GM23338 (cell line): Measurements from ENCODE around the gene SLC25A41. TPM values are rescaled to one million over a fixed set of nuclear protein-coding genes. Genes with fewer than 3 reads are reported as not detected.

Experiments
- ATAC-seq: fragments of 200-7000 bp; cut with Tn5 transposase; 3 replicates; pipeline ENCODE4 v1.9.1; 2020
- DNase-seq: peaks from one replicate; pipeline ENCODE4 v3.0.0-alpha.2; 2015; ENCODE audit warnings: low spot score
- H2AFZ ChIP-seq: fragments of 200-600 bp; sonication (generic); 2 replicates; pipeline ENCODE4 v1.8.0; 2016; ENCODE audit warnings: antibody characterized with exemption, mild to moderate bottlenecking, moderate library complexity
- H3F3A ChIP-seq: fragments of 200-600 bp; sonication (generic); replicated peaks from 2 replicates; pipeline ENCODE4 v1.8.0; 2017; ENCODE audit warnings: antibody characterized with exemption, mixed run types, low read depth
- H3K27ac ChIP-seq: fragments of 200-600 bp; sonication (generic); 2 replicates; pipeline ENCODE4 v1.6.1; 2016; ENCODE audit warnings: low read depth
- H3K27me3 ChIP-seq: fragments of 200-600 bp; sonication (generic); 2 replicates; pipeline ENCODE4 v1.8.0; 2016; ENCODE audit warnings: mild to moderate bottlenecking, mixed run types, moderate library complexity; ENCODE audit not compliant: insufficient read depth
- H3K36me3 ChIP-seq: fragments of 200-600 bp; sonication (generic); 2 replicates; pipeline ENCODE4 v1.8.0; 2016; ENCODE audit warnings: mild to moderate bottlenecking; ENCODE audit not compliant: insufficient read depth
- H3K4me1 ChIP-seq: fragments of 200-600 bp; sonication (generic); 2 replicates; pipeline ENCODE4 v1.8.0; 2016; ENCODE audit warnings: mild to moderate bottlenecking, moderate library complexity; ENCODE audit not compliant: insufficient read depth
- H3K4me2 ChIP-seq: fragments of 200-600 bp; sonication (generic); 2 replicates; pipeline ENCODE4 v1.7.1; 2017; ENCODE audit warnings: mixed run types
- H3K4me3 ChIP-seq: fragments of 200-600 bp; sonication (generic); 2 replicates; pipeline ENCODE4 v1.6.1; 2016; ENCODE audit warnings: mixed run types
- H3K79me2 ChIP-seq: fragments of 200-600 bp; sonication (generic); replicated peaks from 2 replicates; pipeline ENCODE4 v1.8.0; 2017; ENCODE audit warnings: mild to moderate bottlenecking; ENCODE audit not compliant: insufficient read depth
- H3K9me2 ChIP-seq: fragments of 200-600 bp; sonication (generic); 2 replicates; pipeline ENCODE4 v1.8.0; 2017; ENCODE audit not compliant: insufficient read depth
- H4K20me1 ChIP-seq: fragments of 200-600 bp; sonication (generic); replicated peaks from 2 replicates; pipeline ENCODE4 v1.8.0; 2017; ENCODE audit warnings: mild to moderate bottlenecking; ENCODE audit not compliant: insufficient read depth
- H3K27ac Mint-ChIP-seq: 2 replicates; pipeline ENCODE4 v1.8.0; 2020; ENCODE audit warnings: inconsistent platforms, mild to moderate bottlenecking, moderate library complexity, mixed read lengths
- H3K27me3 Mint-ChIP-seq: 3 replicates; pipeline ENCODE4 v1.8.0; 2022; ENCODE audit warnings: low read depth, mild to moderate bottlenecking, moderate library complexity, mixed read lengths, inconsistent platforms; ENCODE audit not compliant: insufficient read depth, poor library complexity
- H3K36me3 Mint-ChIP-seq: 3 replicates; pipeline ENCODE4 v1.8.0; 2021; ENCODE audit warnings: low read depth, mild to moderate bottlenecking, inconsistent platforms, moderate library complexity, mixed read lengths
- H3K4me1 Mint-ChIP-seq: 3 replicates; pipeline ENCODE4 v1.8.0; 2020; ENCODE audit warnings: mild to moderate bottlenecking, inconsistent platforms, mixed read lengths
- H3K4me3 Mint-ChIP-seq: 3 replicates; pipeline ENCODE4 v1.8.0; 2021; ENCODE audit warnings: moderate library complexity, mild to moderate bottlenecking, inconsistent platforms, mixed read lengths
- H3K9me3 Mint-ChIP-seq: 3 replicates; pipeline ENCODE4 v1.8.0; 2020; ENCODE audit warnings: moderate library complexity, mild to moderate bottlenecking, inconsistent platforms, mixed read lengths
- CREB1 ChIP-seq: fragments of 250-450 bp; sonication (Bioruptor Pico); IDR thresholded peaks from 2 replicates; pipeline ENCODE4 v1.5.0; 2020; ENCODE audit warnings: low read depth, mild to moderate bottlenecking, moderate library complexity
- CTCF ChIP-seq, 2 experiments: fragments of 200-600 bp in 1 of 2; sonication (generic) in 1 of 2; conservative IDR thresholded peaks; 2 replicates each; pipeline versions ENCODE4 v1.5.1 to v1.6.1; 2016 to 2017; ENCODE audit warnings: antibody characterized with exemption in 2 of 2, low read depth in 2 of 2, mild to moderate bottlenecking in 2 of 2, moderate library complexity in 1 of 2
- ETS1 ChIP-seq: IDR thresholded peaks from 2 replicates; pipeline ENCODE4 v1.6.1; 2016; ENCODE audit warnings: antibody characterized with exemption
- EZH2 ChIP-seq: fragments of 200-600 bp; sonication (generic); IDR thresholded peaks from one replicate; pipeline ENCODE4 v1.8.0; 2017; ENCODE audit warnings: antibody characterized with exemption, mild to moderate bottlenecking, low read depth; ENCODE audit not compliant: unreplicated experiment
- EZH2phosphoT487 ChIP-seq: fragments of 200-600 bp; sonication (generic); IDR thresholded peaks from one replicate; pipeline ENCODE4 v1.8.1; 2018; ENCODE audit warnings: antibody characterized with exemption; ENCODE audit not compliant: unreplicated experiment
- JUNB ChIP-seq: IDR thresholded peaks from one replicate; pipeline ENCODE4 v1.6.1; 2016; ENCODE audit warnings: antibody characterized with exemption; ENCODE audit not compliant: unreplicated experiment
- NANOG ChIP-seq: IDR thresholded peaks from 2 replicates; pipeline ENCODE4 v1.6.1; 2016; ENCODE audit warnings: antibody characterized with exemption, borderline replicate concordance
- REST ChIP-seq: IDR thresholded peaks from one replicate; pipeline ENCODE4 v1.6.1; 2018; ENCODE audit warnings: antibody characterized with exemption; ENCODE audit not compliant: unreplicated experiment
- ZNF114 ChIP-seq: fragments of 250-450 bp; sonication (Bioruptor Pico); IDR thresholded peaks from 2 replicates; pipeline ENCODE4 v1.5.0; 2020; ENCODE audit warnings: mild to moderate bottlenecking, moderate library complexity
- ZNF331 ChIP-seq: fragments of 250-450 bp; sonication (Bioruptor Pico); IDR thresholded peaks from 2 replicates; pipeline ENCODE4 v1.5.0; 2020; ENCODE audit warnings: low read depth, mild to moderate bottlenecking, moderate library complexity
- ZNF462 ChIP-seq: fragments of 250-450 bp; sonication (Bioruptor Pico); IDR thresholded peaks from 2 replicates; pipeline ENCODE4 v1.5.0; 2020; ENCODE audit warnings: mild to moderate bottlenecking, moderate library complexity
- polyA plus RNA-seq: library from polyadenylated mRNA; unstranded; fragments of >200 nt; fragmentation: Nextera tagmentation; extraction: Ambion mirVana; gene quantifications from 2 replicates; pipeline ENCODE4 v1.2.1, GENCODE V29; 2016
- total RNA-seq: library from RNA; depleted of rRNA; stranded (reverse); fragments of >200 nt; shearing (Covaris generic); gene quantifications from 2 replicates; pipeline ENCODE4 v1.2.3, GENCODE V29; 2014

SLC25A41 gene
- total and polyA plus RNA-seq, 2 experiments from 2014 or later = 0.24 to 0.35 TPM

- TF ChIP-seq CTCF (conservative IDR thresholded peaks at IDR 0.05; ENCODE audit: low read depth in 2 of 2) = no peak
- no peak for TF ChIP-seq JUNB
- TF ChIP-seq ZNF331 (CRISPR knock-in tag) = no peak
- no peak for TF ChIP-seq ZNF114 (CRISPR knock-in tag)
- TF ChIP-seq EZH2 = no peak
- no peak for TF ChIP-seq REST
Measured at GRCh38 chr19:6451583-6452222, 18.1 kb upstream of the SLC25A41 start (continued).

GRCh38 chr19:6450166-6450565 is 16.6 kb upstream of the SLC25A41 start:
- H3K4me3 ChIP-seq = no peak overlapping the region
- H3K36me3 Mint-ChIP-seq = peaks cover 42% of the 10 kb centered on the region
- no peak for ATAC-seq
- TF ChIP-seq EZH2 = no peak
- no peak for TF ChIP-seq ETS1
- TF ChIP-seq ZNF114 (CRISPR knock-in tag) = no peak
- no peak for TF ChIP-seq CREB1 (CRISPR knock-in tag)
- no peak for TF ChIP-seq ZNF462 (CRISPR knock-in tag)
- no peak for TF ChIP-seq NANOG
- no peak for TF ChIP-seq EZH2phosphoT487

More at GRCh38 chr19:6450166-6450565, 16.6 kb upstream of the SLC25A41 start:
- Mint-ChIP-seq H3K27ac (no peak overlapping the region), H3K4me3 (no peak overlapping the region), H3K27me3 (peaks cover 4% of the 10 kb centered on the region), H3K4me1 (no peaks in the 10 kb centered on the region), H3K9me3 (peaks cover 12% of the 10 kb centered on the region)
- Histone ChIP-seq H3F3A (no peaks in the 10 kb centered on the region), H3K4me2 (no peak overlapping the region), H4K20me1 (no peaks in the 10 kb centered on the region; the same call in 1 of the 2 replicates), H3K27ac (no peak overlapping the region), H3K36me3 (peaks cover 11% of the 10 kb centered on the region; the same call in 1 of the 2 replicates), H3K27me3 (no peaks in the 10 kb centered on the region), H3K9me2 (no peaks in the 10 kb centered on the region), H3K4me1 (no peaks in the 10 kb centered on the region), H3K79me2 (no peaks in the 10 kb centered on the region), H2AFZ (no peak overlapping the region)
- DNase-seq = no peak
